ENCODE results near the gene FXYD7.
"Not testable (repeated sequence)": the region's sequence is repeated elsewhere in the genome, so short reads cannot be mapped to it uniquely, and the experiment has no call there.

The FXYD7 gene

DNA sequence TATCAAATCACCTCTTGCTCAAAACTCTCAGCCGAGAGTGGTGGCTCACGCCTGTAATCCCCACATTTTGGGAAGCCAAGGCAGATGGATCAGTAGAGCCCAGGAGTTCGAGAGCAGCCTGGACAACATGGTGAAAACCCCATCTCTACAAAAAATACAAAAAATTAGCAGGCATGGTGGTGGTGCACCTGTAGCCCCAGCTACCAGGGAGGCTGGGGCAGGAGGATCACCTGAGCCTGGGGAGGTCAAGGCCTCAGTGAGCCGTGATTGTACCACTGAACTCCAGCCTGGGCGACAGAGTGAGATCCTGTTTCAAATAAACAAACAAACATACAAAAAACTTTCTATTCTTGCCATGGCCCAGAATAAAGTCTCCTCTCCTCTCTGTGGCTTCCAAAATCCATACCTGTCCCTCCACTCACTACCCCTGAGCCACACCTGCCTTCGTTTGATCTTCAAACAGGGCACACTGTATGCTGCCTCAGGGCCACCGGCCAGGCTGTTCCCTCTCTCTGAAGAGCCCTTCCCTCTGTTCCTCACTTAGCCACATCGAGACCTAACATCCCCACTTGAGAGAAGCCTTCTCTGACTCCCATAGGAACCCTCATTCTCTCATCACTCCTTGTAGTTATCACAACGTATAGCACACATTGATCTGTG is 14.5 kb upstream of the FXYD7 start:
- DNase-seq, result no peak

GRCh38 chr19:35129724-35130274 is 13.3 kb upstream of the FXYD7 start:
- DNase-seq, result not testable (repeated sequence)

GRCh38 chr19:35130761-35131720 is 12.0 kb upstream of the FXYD7 start:
- no peak for DNase-seq

GRCh38 chr19:35132254-35132653 is 10.8 kb upstream of the FXYD7 start:
- no peak for DNase-seq

- no peak for DNase-seq
These were observed 9.2 kb upstream of the FXYD7 start for GRCh38 chr19:35133826-35134225.

DNA sequence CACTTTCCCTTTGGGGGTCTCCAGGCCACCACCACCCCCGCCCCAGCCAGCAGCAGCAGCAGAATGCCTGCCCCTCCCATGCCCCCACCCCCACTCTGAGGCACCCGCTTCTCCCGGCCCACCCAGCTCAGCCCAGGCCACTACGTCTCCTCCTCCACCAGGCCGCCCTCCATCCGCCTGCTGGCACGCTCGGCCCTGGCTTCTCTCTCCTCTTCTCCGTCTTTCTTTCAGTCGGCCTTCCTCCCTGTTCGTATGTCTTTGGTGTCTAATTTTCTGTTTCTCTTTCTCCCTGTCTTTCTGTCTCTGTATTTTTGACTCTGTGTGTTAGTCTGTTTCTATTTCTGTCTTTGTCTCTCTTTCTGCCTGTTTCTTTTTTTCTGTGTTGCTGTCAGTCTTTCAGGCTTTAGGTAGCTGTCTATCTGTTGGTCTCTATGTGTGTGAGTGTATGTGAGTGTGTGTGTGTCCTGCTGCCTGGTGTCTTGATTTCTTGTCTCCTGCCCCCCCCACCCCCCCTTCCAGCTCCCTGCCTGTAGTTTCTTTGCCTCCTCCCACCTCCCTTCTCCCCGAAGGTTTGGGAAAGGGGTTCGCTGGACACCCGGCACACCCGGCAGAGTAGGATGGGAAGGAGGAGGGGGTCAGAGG is 8.3 kb upstream of the FXYD7 start, which contains the start of gene LGI4:
LGI4 (minus strand) TSS at position 459 of the 642 bp plus-strand sequence; CDS start at position 80, 379 bp downstream.
- no peak for DNase-seq

GRCh38 chr19:35135389-35135909 is 7.6 kb upstream of the FXYD7 start:
- DNase-seq, result no peak

- DNase-seq, result no peak
These were observed 6.8 kb upstream of the FXYD7 start for GRCh38 chr19:35136231-35136630.

- no peak for DNase-seq
These were observed 5.9 kb upstream of the FXYD7 start for GRCh38 chr19:35136977-35137702.

DNA sequence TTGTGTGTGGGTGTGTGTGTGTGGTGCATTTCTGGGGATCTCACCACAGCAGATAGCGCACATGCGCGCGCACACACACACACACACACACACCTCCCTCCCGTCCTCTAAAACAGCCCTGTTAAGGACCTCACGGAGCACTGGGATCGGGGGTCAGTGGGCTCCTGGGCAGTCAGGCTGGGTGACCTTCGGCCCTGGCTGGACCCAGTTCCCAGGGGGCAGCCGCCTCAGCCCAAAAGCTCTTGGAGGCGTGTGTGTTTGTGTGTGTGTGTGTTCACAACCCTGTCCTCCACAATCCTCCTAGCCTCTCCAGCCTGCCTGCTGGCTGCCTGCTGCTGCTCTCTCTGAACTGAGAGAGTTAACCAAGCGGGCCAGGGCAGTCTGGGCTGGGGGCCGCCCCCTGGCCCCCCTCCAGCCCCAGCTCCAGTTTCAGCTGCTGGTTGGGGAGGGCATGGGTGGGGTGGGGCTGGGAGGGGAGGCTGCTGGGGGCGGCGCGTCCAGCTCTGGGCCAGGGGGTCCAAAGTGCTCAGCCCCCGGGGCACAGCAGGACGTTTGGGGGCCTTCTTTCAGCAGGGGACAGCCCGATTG is 4.7 kb upstream of the FXYD7 start, which contains the start of gene FXYD1:
FXYD1 (plus strand) TSS at position 520 of the 588 bp plus-strand sequence. CDS start 1,256 bp downstream, outside the sequence.
- DNase-seq, result no peak

DNA sequence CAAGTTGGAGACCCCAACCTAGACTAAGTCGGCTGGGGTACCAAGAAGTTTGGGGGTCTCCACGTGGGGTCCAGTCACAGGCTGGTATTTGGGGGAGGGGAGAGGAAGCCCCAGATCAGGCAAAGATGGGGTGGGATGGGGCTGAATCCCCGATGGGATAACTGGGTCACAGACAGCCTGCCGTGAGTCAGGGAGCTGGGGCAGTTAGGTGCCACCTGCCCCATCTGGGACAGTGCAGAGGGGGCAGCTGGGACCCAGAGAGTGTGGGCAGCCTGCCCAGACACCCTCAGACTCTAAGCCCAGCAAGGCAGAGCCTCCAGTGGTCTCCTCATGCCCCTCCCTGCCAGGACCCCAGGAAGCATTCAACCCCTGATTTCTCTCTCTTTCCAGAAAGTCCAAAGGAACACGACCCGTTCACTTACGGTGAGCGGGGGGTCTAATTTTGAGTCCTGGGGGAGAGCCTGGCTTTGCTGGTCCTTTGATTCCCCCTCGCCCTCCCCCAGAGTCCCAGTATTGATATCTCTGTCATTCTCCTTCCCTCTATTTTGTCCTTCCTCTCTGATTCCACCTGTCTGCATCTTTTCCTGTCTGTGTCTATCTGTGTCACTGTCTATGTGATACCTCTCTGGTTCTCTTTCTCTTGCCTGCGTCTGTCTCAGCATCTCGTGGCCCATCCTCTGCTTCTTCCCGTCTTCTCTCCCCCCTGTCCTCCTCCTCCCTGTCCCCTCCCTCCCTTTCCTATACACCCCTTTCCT is 2.7 kb upstream of the FXYD7 start:
- no peak for DNase-seq

DNA sequence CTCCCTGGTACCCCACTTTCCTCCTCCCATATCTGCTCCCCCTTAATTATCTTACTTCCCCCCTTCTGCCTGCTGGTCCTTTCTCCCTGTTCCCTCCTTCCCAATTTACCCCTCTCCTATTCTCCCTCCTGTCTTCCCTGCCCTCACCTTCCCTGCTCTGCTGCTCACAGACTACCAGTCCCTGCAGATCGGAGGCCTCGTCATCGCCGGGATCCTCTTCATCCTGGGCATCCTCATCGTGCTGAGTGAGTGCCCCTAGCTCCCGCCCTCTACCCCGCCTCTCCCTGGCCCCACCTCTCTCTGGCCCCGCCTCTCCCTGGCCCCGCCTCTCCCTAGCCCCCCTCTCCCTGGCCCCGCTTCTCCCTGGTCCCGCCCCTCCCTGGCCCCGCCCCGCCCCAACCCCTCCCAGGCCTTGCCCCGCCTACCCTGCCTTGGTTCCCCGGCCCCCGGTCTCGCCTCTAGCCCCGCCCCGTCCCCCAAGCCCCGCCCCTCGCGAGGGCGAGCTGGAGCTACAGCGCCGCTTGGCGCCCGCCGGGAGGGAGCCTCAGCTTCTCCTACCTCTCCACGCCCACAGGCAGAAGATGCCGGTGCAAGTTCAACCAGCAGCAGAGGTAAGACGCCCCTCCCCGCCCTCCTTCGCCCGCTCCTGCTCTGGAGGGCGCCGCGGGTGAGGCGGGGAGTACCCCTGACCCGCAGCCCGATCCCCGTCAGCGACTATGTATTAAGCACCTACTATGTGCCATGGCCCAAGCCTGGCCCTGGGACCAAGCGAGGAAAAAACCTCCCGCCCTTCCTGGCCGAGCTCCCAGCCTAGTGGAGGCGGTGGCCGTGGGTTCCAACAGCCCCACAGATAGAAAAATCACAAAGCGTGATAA is 1.9 kb upstream of the FXYD7 start:
- DNase-seq, result no peak

- no peak for DNase-seq
These were observed 1.0 kb upstream of the FXYD7 start for GRCh38 chr19:35141837-35142605.

- DNase-seq, result no peak
These were observed 337 bp upstream of the FXYD7 start for GRCh38 chr19:35142606-35143230.

DNA sequence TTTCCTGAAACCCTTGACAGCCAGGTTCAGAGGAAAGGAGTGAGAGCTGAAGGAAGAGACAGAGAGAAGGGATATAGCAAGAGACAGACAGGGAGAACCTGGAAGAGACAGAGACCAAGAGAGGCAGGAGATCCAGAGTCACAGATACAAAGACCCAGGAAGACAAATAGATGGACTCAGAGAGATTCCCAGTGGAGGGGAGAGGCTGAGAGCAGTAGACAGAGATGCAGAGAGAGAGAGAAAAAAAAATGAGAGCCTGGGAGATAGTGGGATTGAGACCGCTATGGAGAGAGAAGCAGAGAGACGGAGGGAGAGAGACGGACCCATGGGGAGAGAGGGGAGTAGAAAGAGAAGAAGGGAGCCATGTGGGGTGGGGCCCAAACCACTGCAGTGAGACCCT is 763 bp downstream of the FXYD7 start:
- DNase-seq, result no peak

- no peak for DNase-seq
These were observed 1.2 kb downstream of the FXYD7 start for GRCh38 chr19:35144259-35144599.

DNA sequence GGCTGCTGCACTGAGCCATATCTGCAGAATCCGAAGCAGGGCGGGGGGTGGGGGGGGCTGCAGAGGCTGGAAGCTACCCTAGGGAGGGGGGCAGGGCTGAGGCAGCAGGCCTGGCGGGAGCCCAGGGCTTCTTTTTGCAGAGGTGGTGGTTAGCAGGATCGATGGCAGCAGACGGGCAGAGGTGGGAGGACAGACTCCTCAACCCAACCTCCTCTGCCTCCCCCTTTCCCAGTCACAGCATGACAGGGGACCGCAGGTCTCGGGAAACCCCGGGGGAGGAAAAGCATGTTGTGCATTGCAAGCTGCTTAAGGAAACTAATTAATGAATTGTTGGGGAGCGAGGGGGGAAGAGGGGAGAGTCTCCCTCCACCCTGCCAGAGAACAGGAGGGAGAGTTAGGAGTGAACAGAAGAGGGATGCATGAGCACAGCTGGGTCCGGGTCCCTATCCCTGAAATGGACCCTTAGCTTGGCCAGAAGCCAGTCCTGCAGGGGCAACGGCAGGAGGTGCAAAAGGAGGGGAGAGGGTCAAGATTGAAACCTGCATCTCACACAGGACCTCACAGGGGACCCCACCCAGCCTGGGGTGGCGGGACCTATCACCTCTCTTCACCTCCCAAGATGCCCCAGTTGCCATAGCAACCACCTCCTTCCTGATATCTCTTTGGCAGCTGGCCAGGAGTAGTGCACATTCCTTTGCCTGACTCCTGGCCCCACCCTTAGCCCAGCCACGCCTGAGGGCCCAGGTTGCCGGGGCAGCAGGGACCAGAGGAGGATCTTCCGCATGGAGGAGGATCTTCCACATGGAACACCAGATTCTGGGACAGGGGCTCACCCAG is 1.8 kb downstream of the FXYD7 start:
- DNase-seq, result no peak
